Thoracic aorta (tissue), 2 donors: Measurements from ENCODE around the gene PRUNE2. TPM values are rescaled to one million over a fixed set of nuclear protein-coding genes. Genes with fewer than 3 reads are reported as not detected.
"Not testable (repeated sequence)": the region's sequence is repeated elsewhere in the genome, so short reads cannot be mapped to it uniquely, and the experiment has no call there.

ENCODE experiments used
- ATAC-seq: fragments of 150-250 bp; one replicate; pipeline ENCODE4 v1.8.0; 2017; ENCODE audit warnings: low read depth; ENCODE audit not compliant: insufficient number of reproducible peaks, low FRiP score
- DNase-seq: peaks from one replicate; pipeline ENCODE4 v3.0.0-alpha.2; 2020; ENCODE audit warnings: low spot score
- H3K27ac ChIP-seq, 2 donors: fragments of 200-600 bp; sonication (generic); 1 replicate in 1 of 2; 2 replicates in 1 of 2; pipeline ENCODE4 v1.5.1; 2016; ENCODE audit warnings: mild to moderate bottlenecking in 2 of 2, moderate library complexity in 2 of 2
- H3K27me3 ChIP-seq: fragments of 200-600 bp; sonication (generic); replicated peaks from 2 replicates; pipeline ENCODE4 v1.6.0; 2016; ENCODE audit warnings: mild to moderate bottlenecking; ENCODE audit not compliant: insufficient read depth
- H3K36me3 ChIP-seq: fragments of 200-600 bp; sonication (generic); one replicate; pipeline ENCODE4 v1.5.1; 2016
- H3K4me1 ChIP-seq, 2 donors: fragments of 200-600 bp; sonication (generic); 1 replicate in 1 of 2; 2 replicates in 1 of 2; pipeline versions ENCODE4 v1.5.1 to v1.6.0; 2016; ENCODE audit warnings: low read depth in 2 of 2, mild to moderate bottlenecking in 1 of 2; ENCODE audit not compliant: control insufficient read depth in 1 of 2
- H3K4me3 ChIP-seq: fragments of 200-600 bp; sonication (generic); 2 replicates; pipeline ENCODE4 v1.5.1; 2016; ENCODE audit warnings: mild to moderate bottlenecking
- H3K9me3 ChIP-seq: fragments of 200-600 bp; sonication (generic); 2 replicates; pipeline ENCODE4 v1.5.1; 2016
- total RNA-seq, 2 donors: library from RNA; depleted of rRNA; stranded (reverse); fragments of >200 nt; gene quantifications; one replicate each; pipeline versions ENCODE4 v1.1.0 to v1.2.3, GENCODE V29; 2016
- TF ChIP-seq, protein P1 (sequence below): fragments of 200-600 bp; sonication (generic); IDR thresholded peaks from one replicate; pipeline ENCODE4 v1.5.1; 2019; ENCODE audit warnings: antibody characterized with exemption

Gene PRUNE2
- total RNA-seq, 2 donors from 2014 or later: 360 to 420 TPM

GRCh38 chr9:76677481-76678055 is 228.3 kb downstream of the PRUNE2 start:
- TF ChIP-seq, protein P1, sequence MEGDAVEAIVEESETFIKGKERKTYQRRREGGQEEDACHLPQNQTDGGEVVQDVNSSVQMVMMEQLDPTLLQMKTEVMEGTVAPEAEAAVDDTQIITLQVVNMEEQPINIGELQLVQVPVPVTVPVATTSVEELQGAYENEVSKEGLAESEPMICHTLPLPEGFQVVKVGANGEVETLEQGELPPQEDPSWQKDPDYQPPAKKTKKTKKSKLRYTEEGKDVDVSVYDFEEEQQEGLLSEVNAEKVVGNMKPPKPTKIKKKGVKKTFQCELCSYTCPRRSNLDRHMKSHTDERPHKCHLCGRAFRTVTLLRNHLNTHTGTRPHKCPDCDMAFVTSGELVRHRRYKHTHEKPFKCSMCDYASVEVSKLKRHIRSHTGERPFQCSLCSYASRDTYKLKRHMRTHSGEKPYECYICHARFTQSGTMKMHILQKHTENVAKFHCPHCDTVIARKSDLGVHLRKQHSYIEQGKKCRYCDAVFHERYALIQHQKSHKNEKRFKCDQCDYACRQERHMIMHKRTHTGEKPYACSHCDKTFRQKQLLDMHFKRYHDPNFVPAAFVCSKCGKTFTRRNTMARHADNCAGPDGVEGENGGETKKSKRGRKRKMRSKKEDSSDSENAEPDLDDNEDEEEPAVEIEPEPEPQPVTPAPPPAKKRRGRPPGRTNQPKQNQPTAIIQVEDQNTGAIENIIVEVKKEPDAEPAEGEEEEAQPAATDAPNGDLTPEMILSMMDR: no peak
- Histone ChIP-seq H3K27me3 (no peaks in the 10 kb centered on the region), H3K27ac (peak overlapping the region; percentile 45 to 61)

DNA sequence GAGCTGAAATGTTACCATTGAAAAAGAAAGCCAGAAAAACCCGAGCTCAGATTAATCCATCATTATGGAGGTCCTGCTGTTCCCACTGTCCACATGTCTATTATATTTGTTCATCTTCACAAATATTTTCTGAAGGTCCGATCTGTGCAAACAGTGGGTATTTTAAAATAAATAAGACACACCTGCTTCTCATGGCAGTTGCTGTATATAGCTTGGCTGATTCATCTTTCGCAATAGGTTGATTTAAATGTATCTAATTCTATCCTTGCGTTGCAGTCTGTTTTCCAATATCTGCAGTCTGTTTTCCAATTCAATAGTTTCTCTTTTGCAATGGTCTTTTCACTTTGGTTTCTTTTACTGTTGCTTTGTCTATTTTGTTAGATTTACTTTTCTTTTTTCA is 229.1 kb downstream of the PRUNE2 start:
- Histone ChIP-seq H3K4me3 (no peak overlapping the region), H3K27ac (peak overlapping the region in 1 of 2 donors; percentile 61), H3K9me3 (no peaks in the 10 kb centered on the region), H3K27me3 (no peaks in the 10 kb centered on the region), H3K36me3 (no peaks in the 10 kb centered on the region), H3K4me1 (peaks cover 7 to 18% of the 10 kb centered on the region in 2 donors)
- TF ChIP-seq, protein P1: no peak
- ATAC-seq (no peak), DNase-seq (no peak)

More at GRCh38 chr9:76677481-76678055, 228.3 kb downstream of the PRUNE2 start:
- no peak for DNase-seq
- H3K36me3 ChIP-seq: no peaks in the 10 kb centered on the region
- H3K9me3 ChIP-seq: no peaks in the 10 kb centered on the region
- ATAC-seq: peak; percentile 50
- peaks cover 7 to 18% of the 10 kb centered on the region in 2 donors for H3K4me1 ChIP-seq
- no peak overlapping the region for H3K4me3 ChIP-seq

DNA sequence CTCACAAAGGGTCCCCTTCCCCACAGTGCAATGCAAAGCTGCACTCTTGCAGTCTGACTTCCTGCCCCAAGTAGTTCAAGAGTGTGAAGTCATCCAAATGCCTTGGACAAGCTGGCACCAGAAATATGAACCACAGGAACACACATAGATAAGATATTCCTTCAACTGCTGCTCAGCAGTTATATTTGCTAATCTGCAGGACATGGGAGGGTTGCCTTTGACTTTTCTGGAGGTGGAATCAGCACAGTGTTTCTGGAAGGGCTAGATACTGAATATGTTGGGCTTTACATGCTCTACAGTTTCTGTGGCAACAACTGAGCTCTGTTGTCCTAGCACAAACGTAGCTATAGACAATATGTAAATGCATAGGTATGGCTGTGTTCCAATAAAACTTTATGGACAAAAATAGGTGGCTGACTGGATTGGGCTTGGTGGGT is 238.4 kb downstream of the PRUNE2 start:
- H3K27me3 ChIP-seq: no peaks in the 10 kb centered on the region
- DNase-seq (no peak), ATAC-seq (peak; percentile 53)
- no peak overlapping the region for H3K4me3 ChIP-seq
- H3K9me3 ChIP-seq: no peaks in the 10 kb centered on the region
- H3K36me3 ChIP-seq: no peaks in the 10 kb centered on the region
- TF ChIP-seq, protein P1: no peak
- H3K4me1 ChIP-seq: peaks cover 14 to 51% of the 10 kb centered on the region in 2 donors
- H3K27ac ChIP-seq: peak overlapping the region in 1 of 2 donors; percentile 49

GRCh38 chr9:76665966-76666365 is 239.9 kb downstream of the PRUNE2 start:
- Histone ChIP-seq H3K27ac (peak overlapping the region in 1 of 2 donors; percentile 49), H3K4me1 (peaks cover 15 to 56% of the 10 kb centered on the region in 2 donors)
- TF ChIP-seq, protein P1: peak; percentile 37
- H3K36me3 ChIP-seq, DNase-seq, H3K27me3 ChIP-seq, ATAC-seq, H3K4me3 ChIP-seq, H3K9me3 ChIP-seq: not testable (repeated sequence)

- DNase-seq: no peak
These were observed 240.5 kb downstream of the PRUNE2 start for GRCh38 chr9:76665458-76665857.

More at GRCh38 chr9:76665458-76665857, 240.5 kb downstream of the PRUNE2 start:
- H3K27me3 ChIP-seq: no peaks in the 10 kb centered on the region
- peaks cover 15 to 56% of the 10 kb centered on the region in 2 donors for H3K4me1 ChIP-seq
- no peaks in the 10 kb centered on the region for H3K36me3 ChIP-seq
- no peak overlapping the region for H3K4me3 ChIP-seq
- H3K27ac ChIP-seq: no peak overlapping the region
- TF ChIP-seq, protein P1: no peak
- H3K9me3 ChIP-seq: no peaks in the 10 kb centered on the region
- ATAC-seq: no peak
